HepG2 (cell line): ENCODE data around the gene TCFL5. TPM values are rescaled to one million over a fixed set of nuclear protein-coding genes. Genes with fewer than 3 reads are reported as not detected.

Experiments
- ATAC-seq: fragments of 200-7000 bp; cut with Tn5 transposase; 3 replicates; pipeline ENCODE4 v1.9.1; 2020; ENCODE audit warnings: mild to moderate bottlenecking, moderate library complexity
- BruUV-seq: library from RNA; stranded (reverse); fragments of 400-500 nt; replicated peaks from 2 replicates; lab custom pipeline; 2021; lab: Mats Ljungman, UMichigan
- CTCF ChIA-PET: fragments of 300-600 bp; formaldehyde crosslinking; extraction: SDS; loops from one replicate; lab custom pipeline; 2021; ENCODE audit warnings: low total read pairs, inconsistent platforms, low intra/inter-chr PET ratio; lab: Yijun Ruan, JAX
- POLR2A ChIA-PET: fragments of 350-600 bp; sonication (Branson Sonifier 250); formaldehyde crosslinking; loops from one replicate; lab custom pipeline; 2020; ENCODE audit warnings: antibody characterized with exemption, inconsistent platforms; lab: Yijun Ruan, JAX
- DNase-seq: peaks from one replicate; pipeline ENCODE4 v3.0.0-alpha.2; 2015; ENCODE audit warnings: low spot score
- FAIRE-seq: peaks from 3 replicates; lab custom pipeline; 2011; peaks lifted over from hg19 to GRCh38; lab: Jason Lieb, UNC
- H2AFZ ChIP-seq: one replicate; pipeline ENCODE4 v1.6.1; 2011; ENCODE audit warnings: low read length, inconsistent platforms
- H3K27ac ChIP-seq: fragments of 300-600 bp; 3 replicates; pipeline ENCODE4 v1.8.0; 2011; ENCODE audit warnings: mixed run types, mild to moderate bottlenecking, mixed read lengths, low read length, inconsistent platforms; ENCODE audit not compliant: insufficient read depth; ENCODE audit errors: extremely low read length
- H3K27me3 ChIP-seq, 2 experiments: fragments of 200-600 bp in 1 of 2; 2 replicates in 1 of 2; 3 replicates in 1 of 2; pipeline versions ENCODE4 v1.6.0 to v1.8.0; 2011; ENCODE audit warnings: low read length in 2 of 2, mild to moderate bottlenecking in 2 of 2, moderate library complexity in 2 of 2, inconsistent platforms in 1 of 2; ENCODE audit not compliant: insufficient read depth in 2 of 2, control insufficient read depth in 1 of 2
- H3K36me3 ChIP-seq, 2 experiments: fragments of 200-600 bp in 1 of 2; replicated peaks in 1 of 2; 2 replicates in 1 of 2; 3 replicates in 1 of 2; pipeline versions ENCODE4 v1.5.1 to v1.8.0; 2011; ENCODE audit warnings: low read length in 2 of 2, inconsistent platforms in 1 of 2; ENCODE audit not compliant: insufficient read depth in 2 of 2, control insufficient read depth in 1 of 2
- H3K4me1 ChIP-seq: 2 replicates; pipeline ENCODE4 v1.5.1; 2012; ENCODE audit warnings: low read length, inconsistent platforms; ENCODE audit not compliant: insufficient read depth
- H3K4me2 ChIP-seq: 2 replicates; pipeline ENCODE4 v1.6.0; 2011; ENCODE audit warnings: low read depth, low read length, inconsistent platforms
- H3K4me3 ChIP-seq, 3 experiments: fragments of 200-600 bp in 1 of 3; sonication (generic), shearing (Covaris generic) in 1 of 3; replicated peaks in 1 of 3; 2 replicates each; pipeline ENCODE4 v1.5.1; 2011 to 2016; ENCODE audit warnings: low read length in 3 of 3, inconsistent platforms in 2 of 3, low read depth in 2 of 3, mild to moderate bottlenecking in 2 of 3, control low read depth in 1 of 3, mixed read lengths in 1 of 3; ENCODE audit not compliant: insufficient read depth in 1 of 3
- H3K79me2 ChIP-seq: one replicate; pipeline ENCODE4 v1.6.1; 2011; ENCODE audit warnings: low read length, inconsistent platforms; ENCODE audit not compliant: insufficient read depth
- H3K9ac ChIP-seq: 2 replicates; pipeline ENCODE4 v1.6.0; 2011; ENCODE audit warnings: mild to moderate bottlenecking, low read depth, low read length, inconsistent platforms; ENCODE audit not compliant: insufficient read depth
- H3K9me3 ChIP-seq: 2 replicates; pipeline ENCODE4 v1.5.1; 2012; ENCODE audit warnings: mild to moderate bottlenecking, low read length
- H4K20me1 ChIP-seq: 2 replicates; pipeline ENCODE4 v1.6.0; 2011; ENCODE audit warnings: inconsistent platforms, mild to moderate bottlenecking, low read length, moderate library complexity; ENCODE audit not compliant: insufficient read depth
- AGO2 ChIP-seq: fragments of 200-400 bp; formaldehyde crosslinking; optimal IDR thresholded peaks from 2 replicates; pipeline ENCODE3; 2017; ENCODE audit warnings: mild to moderate bottlenecking, low read depth, low read length, moderate library complexity
- ATM ChIP-seq: fragments of 450-650 bp; IDR thresholded peaks from 2 replicates; pipeline ENCODE4 v1.7.1; 2017; ENCODE audit warnings: mild to moderate bottlenecking, borderline replicate concordance
- CAMTA2 ChIP-seq: sonication (generic); formaldehyde crosslinking; IDR thresholded peaks from 2 replicates; pipeline ENCODE4 v1.4.0; 2020; ENCODE audit warnings: mild to moderate bottlenecking, missing genetic modification reagents, borderline replicate concordance
- HNRNPL ChIP-seq: fragments of 200-400 bp; formaldehyde crosslinking; IDR thresholded peaks from 2 replicates; pipeline ENCODE4 v1.6.1; 2017; ENCODE audit warnings: mild to moderate bottlenecking, low read depth, low read length
- HOXA3 ChIP-seq: sonication (generic); formaldehyde crosslinking; IDR thresholded peaks from 2 replicates; pipeline ENCODE4 v1.5.0; 2020; ENCODE audit warnings: missing genetic modification reagents
- KDM4B ChIP-seq: sonication (generic); formaldehyde crosslinking; IDR thresholded peaks from 2 replicates; pipeline ENCODE4 v1.4.0; 2020; ENCODE audit warnings: missing genetic modification reagents
- PAF1 ChIP-seq: IDR thresholded peaks from 2 replicates; pipeline ENCODE4 v1.6.1; 2016; ENCODE audit warnings: missing genetic modification reagents, missing compliant biosample characterization
- PCBP2 ChIP-seq: fragments of 200-400 bp; formaldehyde crosslinking; optimal IDR thresholded peaks from 2 replicates; pipeline ENCODE3; 2018; ENCODE audit warnings: low read length, low read depth; ENCODE audit not compliant: poor library complexity, severe bottlenecking
- POLR2G ChIP-seq: fragments of 200-400 bp; formaldehyde crosslinking; IDR thresholded peaks from 2 replicates; pipeline ENCODE4 v1.6.1; 2018; ENCODE audit warnings: mild to moderate bottlenecking, low read depth, low read length, moderate library complexity
- RBFOX2 ChIP-seq: fragments of 200-400 bp; formaldehyde crosslinking; IDR thresholded peaks from 2 replicates; pipeline ENCODE4 v1.6.1; 2017; ENCODE audit warnings: low read depth, mild to moderate bottlenecking, low read length
- REXO4 ChIP-seq: sonication (generic); formaldehyde crosslinking; IDR thresholded peaks from 2 replicates; pipeline ENCODE4 v1.8.0; 2022; ENCODE audit warnings: missing genetic modification reagents, mild to moderate bottlenecking, borderline replicate concordance
- TBX2 ChIP-seq: sonication (generic); formaldehyde crosslinking; IDR thresholded peaks from 2 replicates; pipeline ENCODE4 v1.5.0; 2020; ENCODE audit warnings: missing genetic modification reagents, mild to moderate bottlenecking, borderline replicate concordance
- ZBTB7A ChIP-seq: sonication (generic); formaldehyde crosslinking; IDR thresholded peaks from 2 replicates; pipeline ENCODE4 v1.8.0; 2022; ENCODE audit warnings: mild to moderate bottlenecking, missing genetic modification reagents
- ZFP90 ChIP-seq: sonication (generic); formaldehyde crosslinking; IDR thresholded peaks from 2 replicates; pipeline ENCODE4 v1.8.0; 2022; ENCODE audit warnings: missing genetic modification reagents, mild to moderate bottlenecking, inconsistent platforms, borderline replicate concordance
- ZFY ChIP-seq: sonication (generic); formaldehyde crosslinking; IDR thresholded peaks from 2 replicates; pipeline ENCODE4 v1.4.0; 2020; ENCODE audit warnings: missing genetic modification reagents
- ZMYM2 ChIP-seq: sonication (generic); formaldehyde crosslinking; IDR thresholded peaks from 2 replicates; pipeline ENCODE4 v1.8.0; 2022; ENCODE audit warnings: mild to moderate bottlenecking, missing genetic modification reagents
- ZNF317 ChIP-seq: sonication (generic); formaldehyde crosslinking; IDR thresholded peaks from 2 replicates; pipeline ENCODE4 v1.5.0; 2020; ENCODE audit warnings: mild to moderate bottlenecking, missing genetic modification reagents
- ZNF558 ChIP-seq: sonication (generic); formaldehyde crosslinking; IDR thresholded peaks from 2 replicates; pipeline ENCODE4 v1.9.0; 2022; ENCODE audit warnings: mild to moderate bottlenecking, missing genetic modification reagents, borderline replicate concordance
- ZNF607 ChIP-seq: sonication (generic); formaldehyde crosslinking; IDR thresholded peaks from 2 replicates; pipeline ENCODE4 v1.5.1; 2020; ENCODE audit warnings: missing genetic modification reagents, mild to moderate bottlenecking, borderline replicate concordance
- ZNF776 ChIP-seq: sonication (generic); formaldehyde crosslinking; IDR thresholded peaks from 2 replicates; pipeline ENCODE4 v1.4.0; 2020; ENCODE audit warnings: mild to moderate bottlenecking, missing genetic modification reagents
- ZNF879 ChIP-seq: sonication (generic); formaldehyde crosslinking; IDR thresholded peaks from 2 replicates; pipeline ENCODE4 v1.8.1; 2023; ENCODE audit warnings: missing genetic modification reagents
- WGBS: methylation state at CpG from one replicate; pipeline ENCODE4 v1.1.6; 2017; ENCODE audit warnings: low lambda C conversion rate; 5-methylcytosine and 5-hydroxymethylcytosine counted together
- in situ Hi-C: cut with HindIII; loops from 2 replicates; pipeline ENCODE4 v1.10.0; 2017; ENCODE audit warnings: low pct_unique_long_range_greater_than_20kb; ENCODE audit not compliant: extremely low pct_ligation_motif_present
- intact Hi-C: fragments of 100-400 bp; cut with micrococcal nuclease; formaldehyde crosslinking; loops from one replicate; pipeline ENCODE4 v1.10.0; 2022; ENCODE audit not compliant: unreplicated experiment
- polyA plus RNA-seq, 8 experiments: library from polyadenylated mRNA; depleted of rRNA in 3 of 8; stranded (reverse) in 7 of 8; unstranded in 1 of 8; fragments of >200 nt; fragmentation: Illumina TruSeq in 4 of 8; extraction: Trizol in 4 of 8; gene quantifications; 2 replicates each; pipeline versions ENCODE4 v1.2.1 to v1.2.3, GENCODE V29; 2011 to 2016; ENCODE audit warnings: low read depth in 4 of 8, missing spikeins in 1 of 8, mixed read lengths in 1 of 8; ENCODE audit not compliant: insufficient read depth in 1 of 8
- total RNA-seq, 5 experiments: library from RNA; depleted of rRNA; stranded (reverse); fragments of >200 nt; fragmentation: Illumina TruSeq; extraction: Trizol; gene quantifications; 2 replicates each; pipeline ENCODE4 v1.2.3, GENCODE V29; 2016; ENCODE audit warnings: low read depth in 1 of 5
- TF ChIP-seq, protein P1 (sequence below): sonication (generic); formaldehyde crosslinking; IDR thresholded peaks from 2 replicates; pipeline ENCODE4 v1.8.1; 2022; ENCODE audit warnings: mild to moderate bottlenecking, missing genetic modification reagents
- TF ChIP-seq, protein P2 (sequence below): IDR thresholded peaks from 2 replicates; pipeline ENCODE4 v1.6.1; 2016; ENCODE audit warnings: low read depth, control low read depth

Gene TCFL5
- total and polyA plus RNA-seq, 2 of the 13 experiments (the other 11 are each of a cell fraction or from before 2014, with no cell fraction given): 14.8 to 20.0 TPM

DNA sequence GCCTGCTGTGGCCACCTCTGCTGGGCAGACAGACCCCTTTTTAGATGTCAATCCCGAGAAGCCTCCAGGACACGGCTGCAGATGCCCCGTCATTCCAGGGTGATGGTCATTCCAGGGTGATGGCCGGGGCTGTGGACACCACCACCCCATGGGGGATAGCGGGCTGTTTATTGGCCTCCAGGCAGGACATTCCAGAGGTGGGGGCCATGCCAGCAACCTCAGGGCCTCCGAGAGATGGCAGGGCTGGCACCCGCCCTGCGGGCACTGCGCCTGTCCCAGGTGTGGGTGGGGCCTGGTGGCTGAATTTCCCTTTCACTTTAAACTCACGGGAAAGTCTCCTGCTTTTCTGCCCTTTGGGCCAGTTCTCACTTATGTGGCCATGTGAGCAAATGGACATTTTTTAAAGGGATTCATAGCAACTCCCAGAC lies 30.2 kb downstream of the TCFL5 start:
- no peak for FAIRE-seq
- TF ChIP-seq, protein P1, sequence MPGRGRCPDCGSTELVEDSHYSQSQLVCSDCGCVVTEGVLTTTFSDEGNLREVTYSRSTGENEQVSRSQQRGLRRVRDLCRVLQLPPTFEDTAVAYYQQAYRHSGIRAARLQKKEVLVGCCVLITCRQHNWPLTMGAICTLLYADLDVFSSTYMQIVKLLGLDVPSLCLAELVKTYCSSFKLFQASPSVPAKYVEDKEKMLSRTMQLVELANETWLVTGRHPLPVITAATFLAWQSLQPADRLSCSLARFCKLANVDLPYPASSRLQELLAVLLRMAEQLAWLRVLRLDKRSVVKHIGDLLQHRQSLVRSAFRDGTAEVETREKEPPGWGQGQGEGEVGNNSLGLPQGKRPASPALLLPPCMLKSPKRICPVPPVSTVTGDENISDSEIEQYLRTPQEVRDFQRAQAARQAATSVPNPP (CRISPR knock-in tag): no peak
- TF ChIP-seq CAMTA2 (CRISPR knock-in tag): no peak
- no peak for TF ChIP-seq ZBTB7A
- no peak for TF ChIP-seq ATM
- TF ChIP-seq HOXA3: peak; percentile 26; the same call in 1 of the 2 replicates
- 0 out of 2 replicates have a peak, but pooled peaks have one; percentile 41 for TF ChIP-seq POLR2G
- TF ChIP-seq ZFP90: no peak
- 0 out of 2 replicates have a peak, but pooled peaks have one; percentile 23 for TF ChIP-seq TBX2 (CRISPR knock-in tag)
- no peak for TF ChIP-seq KDM4B (CRISPR knock-in tag)
- no peak for TF ChIP-seq ZNF879 (CRISPR knock-in tag)
- no peak for TF ChIP-seq PAF1 (CRISPR knock-in tag)
- TF ChIP-seq ZFY (CRISPR knock-in tag): peak; percentile 8; the same call in 1 of the 2 replicates
- TF ChIP-seq RBFOX2: no peak
- peak; percentile 0; the same call in 1 of the 2 replicates for TF ChIP-seq ZNF776 (CRISPR knock-in tag)
- no peak for TF ChIP-seq ZNF607 (CRISPR knock-in tag)
- peak; percentile 84 for TF ChIP-seq AGO2
- no peak for TF ChIP-seq ZMYM2 (CRISPR knock-in tag)
- TF ChIP-seq, protein P2, sequence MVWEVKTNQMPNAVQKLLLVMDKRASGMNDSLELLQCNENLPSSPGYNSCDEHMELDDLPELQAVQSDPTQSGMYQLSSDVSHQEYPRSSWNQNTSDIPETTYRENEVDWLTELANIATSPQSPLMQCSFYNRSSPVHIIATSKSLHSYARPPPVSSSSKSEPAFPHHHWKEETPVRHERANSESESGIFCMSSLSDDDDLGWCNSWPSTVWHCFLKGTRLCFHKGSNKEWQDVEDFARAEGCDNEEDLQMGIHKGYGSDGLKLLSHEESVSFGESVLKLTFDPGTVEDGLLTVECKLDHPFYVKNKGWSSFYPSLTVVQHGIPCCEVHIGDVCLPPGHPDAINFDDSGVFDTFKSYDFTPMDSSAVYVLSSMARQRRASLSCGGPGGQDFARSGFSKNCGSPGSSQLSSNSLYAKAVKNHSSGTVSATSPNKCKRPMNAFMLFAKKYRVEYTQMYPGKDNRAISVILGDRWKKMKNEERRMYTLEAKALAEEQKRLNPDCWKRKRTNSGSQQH (CRISPR knock-in tag): no peak
- TF ChIP-seq PCBP2: no peak
- no peak for TF ChIP-seq ZNF317
- TF ChIP-seq HNRNPL: peak; percentile 81; the same call in 1 of the 2 replicates
- TF ChIP-seq REXO4 (CRISPR knock-in tag): no peak
- TF ChIP-seq ZNF558 (CRISPR knock-in tag): 0 out of 2 replicates have a peak, but pooled peaks have one; percentile 31
- in situ Hi-C loops (no loop called here), intact Hi-C loops (no loop called here)
- Histone ChIP-seq H4K20me1 (no peaks in the 10 kb centered on the region), H3K27ac (no peak overlapping the region), H3K9me3 (no peaks in the 10 kb centered on the region), H3K4me3 (no peak overlapping the region), H3K4me2 (no peak overlapping the region), H3K9ac (no peak overlapping the region), H3K27me3 (no peaks in the 10 kb centered on the region), H3K4me1 (peaks cover 23% of the 10 kb centered on the region), H3K79me2 (no peaks in the 10 kb centered on the region), H2AFZ (no peak overlapping the region), H3K36me3 (peaks cover 11 to 13% of the 10 kb centered on the region in 2 experiments; a peak in 4 of 5 replicates)
- BruUV-seq: no TSS peak
- WGBS: 88% methylated on average over 10 of the region's 10 CpGs
- ATAC-seq: no peak
- ChIA-PET POLR2A (interaction anchor here (1.0 to 3.2 kb wide), 5 partner anchors 8 to 123 kb away, joined by 3 to 22 read pairs (median 4); partner anchors contain the start of gene TCFL5), CTCF (no interaction called here)
- no peak for DNase-seq
